ENCODE measurements around the gene PCED1B.

DNA sequence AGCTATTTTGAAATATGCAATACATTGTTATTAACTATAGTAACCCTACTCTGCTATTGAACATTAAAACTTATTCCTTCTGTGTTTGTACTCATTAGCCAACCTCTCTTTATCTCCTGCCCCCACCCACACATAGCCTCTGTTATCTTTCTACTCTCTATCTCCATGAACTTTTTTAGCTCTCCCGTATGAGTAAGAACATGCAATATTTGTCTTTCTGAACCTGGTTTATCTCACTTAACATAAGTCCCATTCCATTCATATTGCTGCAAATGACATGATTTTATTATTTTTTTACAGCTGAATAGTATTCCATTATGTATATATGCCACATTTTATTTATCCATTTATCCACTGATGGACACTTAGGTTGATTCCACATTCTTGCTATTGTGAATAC is 79.4 kb downstream of the PCED1B start:
- TF ChIP-seq, protein P1, sequence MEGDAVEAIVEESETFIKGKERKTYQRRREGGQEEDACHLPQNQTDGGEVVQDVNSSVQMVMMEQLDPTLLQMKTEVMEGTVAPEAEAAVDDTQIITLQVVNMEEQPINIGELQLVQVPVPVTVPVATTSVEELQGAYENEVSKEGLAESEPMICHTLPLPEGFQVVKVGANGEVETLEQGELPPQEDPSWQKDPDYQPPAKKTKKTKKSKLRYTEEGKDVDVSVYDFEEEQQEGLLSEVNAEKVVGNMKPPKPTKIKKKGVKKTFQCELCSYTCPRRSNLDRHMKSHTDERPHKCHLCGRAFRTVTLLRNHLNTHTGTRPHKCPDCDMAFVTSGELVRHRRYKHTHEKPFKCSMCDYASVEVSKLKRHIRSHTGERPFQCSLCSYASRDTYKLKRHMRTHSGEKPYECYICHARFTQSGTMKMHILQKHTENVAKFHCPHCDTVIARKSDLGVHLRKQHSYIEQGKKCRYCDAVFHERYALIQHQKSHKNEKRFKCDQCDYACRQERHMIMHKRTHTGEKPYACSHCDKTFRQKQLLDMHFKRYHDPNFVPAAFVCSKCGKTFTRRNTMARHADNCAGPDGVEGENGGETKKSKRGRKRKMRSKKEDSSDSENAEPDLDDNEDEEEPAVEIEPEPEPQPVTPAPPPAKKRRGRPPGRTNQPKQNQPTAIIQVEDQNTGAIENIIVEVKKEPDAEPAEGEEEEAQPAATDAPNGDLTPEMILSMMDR (IDR thresholded peaks at IDR 0.05): no peak
- no peak for TF ChIP-seq POLR2A (IDR thresholded peaks at IDR 0.05)
